Hindlimb muscle (tissue), 1 donor: Measurements from ENCODE around the gene TDRD7. TPM values are rescaled to one million over a fixed set of nuclear protein-coding genes. Genes with fewer than 3 reads are reported as not detected.

ENCODE experiments used
- DNase-seq: peaks from one replicate; pipeline ENCODE4 v3.0.0-alpha.2; 2013
- polyA plus RNA-seq: library from polyadenylated mRNA; unstranded; fragments of 120-200 nt; gene quantifications from one replicate; pipeline ENCODE4 v1.2.1, GENCODE V29; 2013; ENCODE audit not compliant: insufficient read length

TDRD7 gene
- polyA plus RNA-seq, 1 donor: 5.4 TPM

DNA sequence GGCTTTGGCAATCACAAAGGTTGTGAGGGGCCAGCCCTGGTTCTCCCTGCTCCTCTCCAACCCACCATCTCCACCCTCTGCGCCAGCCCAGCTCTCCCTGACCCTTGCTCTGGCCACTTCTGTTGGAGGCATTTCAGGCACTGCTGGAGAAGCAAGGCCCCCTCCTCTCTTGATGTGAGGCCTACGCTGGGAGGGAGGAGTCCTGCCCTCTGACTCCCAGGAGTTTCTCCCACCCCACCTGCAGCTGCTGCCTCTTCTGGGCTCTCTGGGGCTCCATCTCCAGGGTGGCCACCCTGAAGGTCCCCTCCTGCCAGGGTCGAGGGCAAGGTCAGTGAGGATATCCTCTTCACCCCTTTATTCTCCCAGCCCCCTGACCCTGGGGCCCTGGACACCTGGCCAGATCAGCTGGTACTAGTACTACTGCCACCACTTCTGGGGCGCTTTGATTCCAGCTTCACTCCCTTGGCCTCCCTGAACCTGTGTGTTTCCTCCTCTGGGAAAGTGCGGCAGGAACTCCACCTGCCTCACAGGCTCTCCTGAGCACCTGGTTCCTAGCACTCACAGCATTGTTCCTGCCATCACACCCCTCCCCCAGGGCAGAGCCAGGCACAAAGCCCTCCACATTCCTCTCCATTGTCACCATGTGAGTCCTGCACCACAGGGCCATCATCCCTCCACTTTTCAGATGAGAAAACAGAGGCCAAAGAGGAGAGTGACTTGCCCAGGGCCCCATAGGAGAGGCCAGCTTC lies 23.8 kb upstream of the TDRD7 start:
- no peak for DNase-seq

DNA sequence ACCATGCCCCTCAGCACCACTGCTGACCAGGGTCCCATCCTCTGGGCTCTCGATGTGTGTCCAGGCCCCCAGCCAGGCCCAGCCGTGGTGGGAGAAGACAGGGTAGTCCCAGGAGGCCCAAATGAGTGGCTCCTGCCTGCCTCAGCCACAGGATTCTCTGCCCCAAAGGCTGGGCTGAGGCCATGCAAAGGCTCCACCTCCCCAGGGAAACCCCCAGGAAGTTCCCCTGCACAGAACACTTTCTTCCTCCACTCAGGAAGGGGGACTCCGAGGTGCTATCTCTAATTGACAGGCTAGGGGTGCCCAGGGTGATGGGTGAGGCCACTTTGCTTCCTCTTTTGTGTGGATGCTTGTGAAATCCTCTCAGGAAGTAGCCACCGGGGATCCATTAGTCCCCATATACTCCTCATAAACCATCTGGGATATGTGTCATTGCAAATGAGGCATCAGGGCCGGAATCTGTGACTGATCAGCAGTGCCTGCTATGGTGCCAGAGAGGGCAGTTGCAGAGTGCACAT lies 23.1 kb upstream of the TDRD7 start:
- no peak for DNase-seq

DNA sequence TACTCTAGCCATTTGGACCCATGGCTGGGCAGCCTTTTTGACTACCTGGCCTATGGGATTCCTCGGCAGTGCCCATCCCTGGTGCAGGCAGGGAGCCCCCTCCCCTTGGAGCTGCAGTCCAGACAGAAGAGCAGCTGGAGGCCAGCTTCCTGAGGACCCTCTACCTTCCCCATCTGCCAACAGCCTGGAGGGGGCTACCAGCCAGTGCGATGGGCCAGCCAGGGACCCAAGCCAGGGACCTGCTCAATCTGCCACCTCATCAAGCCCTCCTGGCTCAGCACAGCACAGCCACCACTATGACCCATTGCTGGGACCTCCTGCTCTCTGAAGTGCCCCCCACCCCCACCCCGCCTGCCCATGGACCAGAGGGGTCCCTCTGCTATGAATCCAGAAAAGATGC lies 22.6 kb upstream of the TDRD7 start:
- no peak for DNase-seq

DNA sequence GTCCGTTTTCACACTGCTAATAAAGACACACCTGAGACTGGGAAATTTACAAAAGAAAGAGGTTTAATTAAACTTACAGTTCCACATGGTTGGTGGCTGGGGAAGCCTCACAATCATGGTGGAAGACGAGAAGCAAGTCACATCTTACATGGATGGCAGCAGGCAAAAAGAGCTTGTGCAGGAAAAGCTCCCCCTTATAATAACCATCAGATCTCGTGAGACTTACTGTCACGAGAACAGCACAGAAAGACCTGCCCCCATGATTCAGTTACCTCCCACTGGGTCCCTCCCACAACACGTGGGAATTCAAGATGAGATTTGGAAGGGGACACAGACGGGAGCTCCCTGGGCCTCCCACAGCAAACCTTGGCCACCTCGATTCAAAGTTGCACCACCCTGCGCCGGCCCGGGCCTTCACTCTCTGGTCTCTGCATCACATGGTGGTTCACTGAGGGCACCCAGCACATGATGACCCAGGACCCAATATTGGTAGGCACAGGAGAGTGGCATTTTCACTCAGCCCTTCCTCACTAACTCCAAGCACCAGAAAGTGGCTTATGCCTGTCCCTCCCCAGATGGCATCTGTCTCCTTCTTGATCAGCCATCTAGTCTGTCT lies 21.0 kb upstream of the TDRD7 start:
- DNase-seq: no peak

DNA sequence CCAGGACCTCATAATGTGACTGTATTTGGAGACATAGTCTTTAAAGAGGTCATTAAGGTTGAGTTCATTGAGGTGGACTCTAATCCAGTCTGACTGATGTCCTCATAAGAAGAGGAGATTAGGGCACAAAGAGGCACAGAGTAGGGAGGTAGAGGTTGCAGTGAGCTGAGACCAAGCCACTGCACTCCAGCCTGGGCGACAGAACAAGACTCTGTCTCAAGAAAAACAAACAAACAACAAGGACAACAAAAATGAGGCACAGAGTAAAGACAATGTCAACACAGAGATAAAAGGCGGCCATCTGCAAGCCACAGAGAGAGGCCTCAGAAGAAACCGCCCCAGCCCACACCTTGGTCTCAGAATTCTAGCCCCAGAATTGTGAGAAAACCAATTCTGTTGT lies 17.0 kb upstream of the TDRD7 start:
- DNase-seq: no peak

DNA sequence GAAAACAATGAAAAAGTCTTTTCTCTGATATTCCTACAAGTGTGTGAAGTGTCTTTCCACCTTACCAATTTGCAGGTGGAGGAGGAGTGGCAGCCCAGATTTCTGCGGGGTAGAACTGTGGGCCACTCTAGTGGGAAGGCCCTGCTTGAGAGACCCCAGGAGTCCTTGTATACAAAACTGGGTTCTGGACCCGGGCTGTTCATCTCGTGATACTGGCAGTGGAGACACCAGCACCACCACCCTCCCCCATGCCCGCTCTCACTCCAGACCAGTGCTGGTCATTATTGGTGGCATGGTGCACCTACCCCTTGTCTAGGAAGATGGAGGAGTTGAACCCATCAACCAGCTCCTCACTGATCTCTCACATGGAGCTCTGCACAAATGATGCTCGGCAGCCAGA lies 16.2 kb upstream of the TDRD7 start:
- DNase-seq: no peak

DNA sequence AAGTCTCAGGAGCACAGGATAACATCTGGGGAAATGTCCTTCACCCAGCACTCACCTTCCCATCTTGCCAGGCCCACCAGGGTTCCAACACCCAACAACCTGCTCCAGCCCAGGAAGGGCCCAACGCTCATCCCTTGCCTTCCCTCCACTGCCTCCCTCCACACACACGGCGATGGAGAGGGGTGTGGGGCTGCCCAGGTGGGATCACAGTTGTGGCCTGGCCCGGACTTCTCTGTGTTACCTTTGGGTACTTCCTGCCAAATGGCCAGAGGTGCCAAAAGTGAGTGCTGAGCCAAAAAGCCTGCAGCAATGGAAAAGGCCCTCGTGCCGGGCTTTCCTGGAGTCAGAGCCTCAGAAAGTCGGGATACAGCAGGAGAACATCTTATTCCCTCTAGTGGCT lies 15.6 kb upstream of the TDRD7 start:
- no peak for DNase-seq

DNA sequence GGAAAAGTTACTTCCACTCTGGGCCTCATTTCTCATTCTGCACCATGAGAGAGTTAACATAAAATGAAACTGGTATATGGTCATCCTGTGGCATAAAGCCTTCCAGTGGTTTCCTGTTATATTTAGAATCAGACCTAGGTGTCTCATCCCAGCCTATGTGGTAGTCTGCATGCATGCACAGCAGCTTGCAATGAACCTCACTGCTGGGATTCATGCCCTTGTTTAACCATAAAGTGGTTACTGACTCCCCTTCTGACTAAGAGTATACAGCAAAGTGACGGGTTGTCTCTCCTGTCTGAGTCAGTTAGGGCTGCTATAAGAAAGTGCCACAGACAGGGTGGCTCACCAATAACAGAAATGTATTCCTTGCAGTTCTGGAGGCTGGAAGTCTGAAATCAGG lies 14.7 kb upstream of the TDRD7 start:
- no peak for DNase-seq

DNA sequence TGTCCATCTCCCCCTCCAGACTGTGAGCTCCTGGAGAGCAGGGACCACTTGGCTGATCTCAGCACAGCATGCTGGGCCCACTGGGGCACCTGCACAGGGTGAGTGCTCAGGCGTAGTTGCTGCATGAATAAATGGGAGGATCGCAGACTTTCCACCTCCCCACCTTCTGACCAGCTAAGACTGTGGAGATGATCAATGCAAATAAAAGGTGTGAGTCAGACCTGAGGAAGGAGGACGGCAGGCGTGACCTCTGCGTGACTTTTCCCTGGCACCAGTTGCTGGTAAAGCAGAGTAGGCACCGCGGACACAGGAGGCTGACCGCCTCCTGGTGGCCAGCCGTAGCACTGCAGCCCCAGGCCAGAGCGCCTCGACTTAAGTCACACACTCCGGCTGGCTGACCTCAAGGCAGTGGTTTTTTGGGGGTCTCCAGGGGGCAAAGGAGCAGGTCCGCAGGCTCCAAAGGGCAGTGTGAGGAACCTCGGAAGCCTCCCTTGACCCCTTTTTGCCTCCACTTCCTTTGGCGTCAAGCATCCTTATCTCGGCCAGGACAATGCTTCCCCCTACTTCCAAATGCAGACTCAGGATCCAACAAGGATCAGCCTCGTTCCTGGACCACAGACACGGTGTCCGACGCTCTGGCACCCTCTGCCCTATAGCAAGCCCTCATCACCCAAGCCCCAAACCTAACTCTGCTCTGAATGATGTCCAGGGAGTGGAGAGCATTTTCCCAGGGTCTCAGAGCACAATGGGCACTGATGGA lies 12.7 kb upstream of the TDRD7 start:
- DNase-seq: peak; percentile 46

DNA sequence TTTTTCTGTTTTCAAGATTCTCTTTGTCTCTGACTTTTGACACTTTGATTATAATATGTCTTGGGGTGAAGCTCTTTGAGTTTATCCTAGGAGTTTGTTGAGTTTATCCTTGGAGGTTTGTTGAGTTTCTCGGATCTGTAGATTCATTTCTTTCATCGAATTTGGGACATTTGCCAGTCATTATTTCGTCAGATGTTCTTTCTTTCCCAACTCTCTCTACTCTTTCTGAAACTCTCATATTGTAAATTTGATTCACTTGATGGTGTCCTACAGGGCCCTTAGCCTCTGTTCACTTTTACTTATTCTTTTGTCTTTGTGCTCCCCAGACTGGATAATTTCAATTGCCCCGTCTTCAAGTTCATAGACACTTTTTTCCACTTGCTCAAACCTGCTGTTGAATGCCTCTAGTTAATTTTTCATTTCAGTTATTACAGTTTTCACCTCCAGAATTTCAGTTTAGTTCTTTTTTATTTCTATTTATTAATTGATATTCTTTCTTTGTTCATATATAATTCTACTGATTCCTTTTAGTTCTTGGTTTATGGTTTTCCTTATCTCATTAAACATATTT lies 8.1 kb upstream of the TDRD7 start:
- DNase-seq: no peak

DNA sequence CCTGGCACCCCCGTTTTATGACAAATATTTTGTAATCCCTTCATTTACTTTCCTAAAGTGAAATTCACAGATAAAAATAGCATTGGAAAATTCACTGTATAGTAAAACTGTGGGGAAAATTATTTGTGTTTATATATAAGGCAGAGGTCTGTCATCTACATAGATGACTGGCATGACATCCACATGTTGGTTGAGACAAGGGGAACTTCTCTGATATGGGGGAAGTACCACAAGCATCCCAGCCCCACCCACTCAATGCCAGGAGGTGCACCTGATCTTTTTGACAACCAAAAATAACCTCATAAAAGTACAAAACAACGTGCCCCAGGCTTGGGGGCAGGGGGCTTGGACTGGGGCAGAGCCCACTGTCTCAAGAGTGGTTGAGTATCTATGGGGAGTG lies 6.3 kb upstream of the TDRD7 start:
- DNase-seq: no peak

DNA sequence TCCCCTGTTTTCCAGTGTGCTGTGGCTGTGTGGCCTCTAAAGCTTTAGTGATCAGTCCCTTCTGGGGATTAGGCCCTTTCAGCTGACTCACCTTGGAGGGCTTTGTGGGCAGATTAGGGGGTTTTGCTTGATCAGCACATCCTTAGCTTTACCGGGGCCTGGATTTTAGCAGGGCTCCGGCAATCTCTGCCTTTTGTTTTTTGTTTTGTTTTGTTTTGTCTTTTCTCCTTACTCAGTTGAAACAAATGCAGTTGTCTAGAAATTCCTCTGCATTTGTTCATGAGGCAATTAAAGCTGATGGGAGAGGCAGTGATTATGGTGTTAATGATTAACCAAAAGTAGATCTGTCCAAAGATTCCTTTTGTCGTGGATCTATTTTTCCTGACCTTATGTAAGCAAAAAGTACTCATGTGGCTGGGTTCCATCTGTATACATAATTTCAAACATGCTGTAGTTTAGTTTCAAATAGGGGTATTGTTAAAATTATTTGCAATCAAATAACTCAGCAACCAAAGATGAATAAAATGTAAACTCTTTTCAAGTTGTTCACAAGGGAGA lies 5.2 kb upstream of the TDRD7 start:
- no peak for DNase-seq

DNA sequence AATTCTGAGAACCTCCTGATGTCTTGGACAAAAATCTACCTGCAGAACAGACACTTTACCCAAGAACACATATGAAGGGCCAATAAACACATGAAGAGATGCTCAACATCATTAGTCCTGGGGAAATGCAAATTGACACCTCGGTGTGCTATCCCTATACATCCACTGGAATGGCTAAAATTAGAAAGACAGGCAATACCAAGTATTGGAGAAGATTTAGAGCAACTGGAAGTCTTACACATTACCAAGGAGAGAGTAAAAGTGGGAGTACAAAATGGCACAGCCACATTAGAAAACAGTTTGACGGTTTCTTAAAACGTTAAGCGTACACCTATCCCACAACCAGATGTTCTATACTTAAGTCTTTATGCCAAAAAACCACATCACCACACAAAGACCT lies 3.3 kb upstream of the TDRD7 start:
- no peak for DNase-seq

DNA sequence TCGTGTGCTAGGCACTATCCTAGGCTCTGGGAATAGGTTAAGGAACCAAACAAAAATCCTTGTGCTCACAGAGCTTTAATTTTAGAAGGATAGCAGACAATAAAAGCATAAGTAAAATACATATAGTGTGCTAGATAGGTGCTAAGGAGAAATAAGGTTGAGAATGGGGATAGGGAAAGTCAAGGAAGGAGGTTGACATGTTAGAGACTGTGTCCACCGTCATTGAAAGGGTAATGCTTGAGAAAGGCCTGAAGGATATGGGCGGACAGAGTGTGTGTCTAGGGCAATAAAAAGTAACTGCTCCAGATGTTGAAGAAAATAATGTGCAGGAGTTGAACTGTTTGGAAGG lies 482 bp upstream of the TDRD7 start:
- DNase-seq: no peak

DNA sequence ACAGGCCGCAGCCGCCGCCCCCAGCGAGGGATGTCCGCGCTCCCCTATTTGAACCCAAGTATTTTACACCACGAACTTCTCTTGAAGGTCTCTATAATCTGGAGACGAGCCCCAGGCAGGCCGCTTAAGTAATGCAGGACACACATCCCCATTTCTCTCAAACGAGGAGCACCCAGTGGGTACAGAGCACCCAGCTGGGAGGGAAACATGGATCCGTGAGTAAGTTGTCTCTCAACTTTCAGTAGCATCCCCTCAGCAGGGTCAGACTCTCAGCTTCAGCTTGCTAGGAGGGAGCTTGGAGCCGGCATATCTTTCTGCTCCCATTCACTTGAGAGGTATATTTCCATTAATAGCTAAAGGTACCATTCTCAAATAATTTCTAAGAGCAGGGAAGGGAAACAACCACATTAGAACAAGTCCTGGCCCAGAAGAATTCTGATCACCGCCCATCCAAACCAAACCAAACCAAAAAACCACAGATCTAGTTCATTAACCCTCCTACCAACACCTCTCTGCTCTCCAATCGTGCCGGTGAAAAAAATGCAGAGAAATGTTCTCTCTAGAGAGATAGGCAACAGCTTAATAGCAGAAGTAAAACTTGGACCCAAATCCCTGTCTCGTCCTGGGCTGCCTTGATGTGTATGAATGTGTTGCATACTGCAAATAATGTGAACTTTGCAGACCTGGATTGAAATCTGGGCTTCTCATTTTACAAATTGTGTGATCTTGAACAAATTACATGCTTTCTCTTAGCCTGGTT lies 910 bp downstream of the TDRD7 start:
- peak; percentile 7 for DNase-seq

DNA sequence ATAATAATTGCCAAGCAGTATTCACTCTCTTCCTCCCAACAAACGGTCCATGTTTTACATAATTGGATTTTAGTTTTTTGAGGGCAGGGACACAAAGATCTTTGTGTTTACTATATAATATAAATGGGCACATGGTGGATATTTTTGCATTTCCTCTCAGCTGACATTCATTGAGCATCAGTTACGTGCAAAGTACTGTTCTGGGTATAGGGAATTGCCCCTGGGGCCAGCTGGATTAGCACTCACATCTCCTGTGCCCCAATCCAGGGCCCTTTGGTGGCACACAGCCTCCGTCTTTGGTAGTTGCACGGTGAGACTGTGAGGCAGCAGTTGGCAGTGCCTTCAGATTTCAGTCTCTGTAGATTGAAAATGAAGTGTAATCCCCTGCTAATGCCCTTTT lies 1.6 kb downstream of the TDRD7 start:
- no peak for DNase-seq

DNA sequence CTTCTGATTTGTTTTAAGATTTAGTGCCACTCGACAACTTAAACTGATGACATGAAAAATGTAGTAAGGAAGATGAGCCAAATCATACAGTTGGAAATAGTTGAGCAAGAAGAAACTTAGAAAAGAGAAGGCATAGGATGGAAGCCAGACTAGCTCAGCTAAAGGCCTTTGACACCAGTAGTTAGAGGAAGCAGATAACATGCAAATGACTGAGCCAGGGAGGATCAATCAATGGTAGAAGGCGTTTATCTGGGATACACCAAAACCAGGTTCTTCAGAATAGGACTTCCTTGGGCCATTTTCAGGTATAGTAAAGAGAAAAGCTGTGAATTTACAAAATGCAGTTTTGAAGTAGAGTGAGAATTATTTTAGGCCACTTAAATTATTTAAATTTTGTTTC lies 3.2 kb downstream of the TDRD7 start:
- DNase-seq: no peak

DNA sequence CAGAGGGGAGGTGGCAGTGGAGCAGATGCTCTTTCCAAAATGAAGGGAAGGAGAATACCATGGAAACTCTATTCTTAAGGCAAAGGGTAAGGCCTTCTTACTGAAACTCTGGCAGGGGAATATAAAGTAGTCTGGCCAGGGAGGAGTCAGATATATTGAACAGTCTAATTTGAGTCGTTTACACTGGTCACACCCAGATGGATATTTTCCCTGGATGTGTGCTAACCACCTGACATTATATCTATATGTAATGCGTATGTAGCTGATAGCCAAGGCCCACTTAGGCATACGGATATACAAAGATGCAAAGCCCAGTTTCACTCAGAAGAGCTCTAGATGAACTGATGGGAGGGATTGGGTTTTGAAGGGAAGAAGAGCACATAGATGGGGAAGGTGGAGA lies 7.0 kb downstream of the TDRD7 start:
- DNase-seq: no peak

DNA sequence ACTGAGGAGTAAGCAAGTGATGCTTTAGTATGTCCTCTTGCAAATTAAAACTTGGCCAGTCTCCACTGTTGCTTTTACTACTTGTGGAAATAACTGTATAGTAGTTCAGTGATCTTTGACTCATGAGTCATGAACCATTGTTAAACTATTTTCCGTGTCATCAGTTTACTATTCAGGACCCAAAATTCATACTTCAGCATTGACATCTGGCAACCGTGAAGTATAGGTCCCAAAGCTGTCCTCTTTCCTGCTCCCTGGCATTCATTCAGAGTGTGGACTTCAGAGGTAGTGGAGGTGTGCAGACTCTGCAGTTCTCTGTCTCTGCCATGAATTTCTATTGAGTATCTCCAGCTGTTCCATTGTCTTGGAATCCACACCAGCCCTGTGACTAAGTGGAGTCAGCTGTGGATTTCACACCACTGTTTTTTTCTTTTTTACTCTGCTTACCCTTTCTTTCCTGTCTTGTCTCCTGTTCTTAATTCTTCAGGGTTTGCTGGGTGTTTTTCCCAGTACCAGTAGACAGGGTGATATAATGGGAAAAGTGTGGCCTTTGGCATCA lies 7.5 kb downstream of the TDRD7 start:
- DNase-seq: no peak

DNA sequence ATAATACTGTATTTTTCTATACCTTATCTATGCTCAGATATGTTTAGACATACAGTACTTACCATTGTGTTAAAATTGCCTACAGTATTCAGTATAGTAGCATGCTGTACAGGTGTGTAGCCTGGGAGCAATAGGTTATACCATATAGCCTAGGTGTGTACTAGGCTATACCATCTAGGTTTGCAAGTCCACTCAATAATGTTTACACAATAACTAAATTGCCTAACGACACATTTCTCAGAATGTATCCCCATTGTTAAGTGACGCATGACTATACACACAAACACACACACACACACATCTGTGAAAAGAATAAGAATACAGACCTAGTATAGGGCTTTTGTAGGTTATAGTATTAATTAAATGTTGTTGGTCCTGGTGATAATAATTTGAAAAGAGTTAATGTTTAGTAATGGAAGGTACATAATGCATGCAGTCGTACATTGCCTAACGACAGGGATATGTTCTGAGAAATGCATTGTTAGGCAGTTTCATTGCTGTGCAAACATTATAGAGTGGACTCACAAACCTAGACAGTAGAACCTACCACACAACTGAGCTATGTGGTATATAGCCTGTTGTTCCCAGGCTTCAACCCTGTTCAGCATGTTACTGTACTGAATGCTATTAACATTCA lies 13.6 kb downstream of the TDRD7 start:
- DNase-seq: no peak

DNA sequence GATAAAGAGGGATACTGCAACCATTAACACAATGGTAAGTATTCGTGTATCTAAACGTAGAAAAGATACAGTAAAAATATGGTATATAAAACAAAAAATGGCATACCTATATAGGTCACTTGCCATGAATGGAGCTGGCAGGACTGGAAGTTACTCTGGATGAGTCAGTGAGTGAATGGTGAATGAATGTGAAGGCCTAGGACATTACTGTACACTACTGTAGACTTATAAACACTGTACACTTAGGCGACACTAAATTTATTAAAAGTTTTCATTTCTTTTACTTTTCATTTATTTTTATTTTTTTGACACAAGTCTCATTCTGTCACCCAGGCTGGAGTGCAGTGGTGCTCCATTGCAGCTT lies 14.1 kb downstream of the TDRD7 start:
- no peak for DNase-seq

DNA sequence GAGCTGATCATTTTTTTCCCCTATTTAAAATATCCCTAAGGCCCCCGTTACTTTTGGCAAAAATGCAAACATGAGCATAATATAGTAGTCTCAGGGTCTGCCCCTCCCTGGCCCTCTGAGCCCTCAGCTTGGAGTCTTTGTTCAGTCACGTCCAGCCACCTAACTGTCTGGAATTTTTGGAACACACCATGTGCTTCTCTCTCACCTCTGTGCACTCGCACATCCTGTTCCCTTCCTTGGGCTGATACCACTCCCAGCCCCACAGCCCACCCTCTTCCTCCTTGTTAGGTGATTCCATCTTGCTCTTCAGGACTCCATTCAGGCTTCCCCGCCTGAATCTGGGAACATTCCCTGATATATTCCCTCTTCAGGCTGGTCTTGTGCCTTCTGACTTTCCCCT lies 16.0 kb downstream of the TDRD7 start:
- DNase-seq: no peak
